Measurements from ENCODE around the gene IFITM10. TPM values are rescaled to one million over a fixed set of nuclear protein-coding genes. Genes with fewer than 3 reads are reported as not detected.

The IFITM10 gene
- total and polyA plus RNA-seq, 2 experiments from 2014 or later = 0.41 to 1.6 TPM

GRCh38 chr11:1779034-1779805 lies 28.8 kb upstream of the IFITM10 start:
- Histone ChIP-seq H3K4me1 (ENCODE audit: insufficient read depth) (no peaks in the 10 kb centered on the region), H3K4me3 (no peak overlapping the region), H3K27ac (no peak overlapping the region), H3K4me2 (ENCODE audit: unreplicated experiment) (no peak overlapping the region), H3K9me3 (ENCODE audit: low read depth) (no peaks in the 10 kb centered on the region), H2AFZ (no peak overlapping the region), H3K36me3 (ENCODE audit: low read depth) (no peaks in the 10 kb centered on the region), H3K9me2 (ENCODE audit: insufficient read depth) (no peaks in the 10 kb centered on the region), H4K20me1 (ENCODE audit: insufficient read depth) (no peaks in the 10 kb centered on the region), H3K79me2 (ENCODE audit: insufficient read depth) (no peaks in the 10 kb centered on the region), H3K9ac (no peak overlapping the region), H3F3A (ENCODE audit: insufficient read depth) (no peaks in the 10 kb centered on the region), H3K27me3 (replicated peaks; ENCODE audit: insufficient read depth) (no peaks in the 10 kb centered on the region)
- 69 to 70% methylated on average over 17 of the region's 17 CpGs for WGBS, 2 experiments (ENCODE audit: low coverage in 1 of 2, low lambda C conversion rate in 2 of 2, missing lambda C conversion rate in 2 of 2)
- in situ Hi-C loops (cut with MboI) = no loop called here
- no peak for DNase-seq
- TF ChIP-seq EZH2 (IDR thresholded peaks at IDR 0.05; ENCODE audit: insufficient read depth, poor library complexity, severe bottlenecking) (no peak), EZH2phosphoT487 (IDR thresholded peaks at IDR 0.05; ENCODE audit: insufficient read depth, low read depth) (no peak)

- H3K79me2 ChIP-seq (ENCODE audit: insufficient read depth) = no peaks in the 10 kb centered on the region
- no peak overlapping the region for H3K4me3 ChIP-seq
- no peaks in the 10 kb centered on the region for H3F3A ChIP-seq (ENCODE audit: insufficient read depth)
- no peaks in the 10 kb centered on the region for H3K9me3 ChIP-seq (ENCODE audit: low read depth)
- TF ChIP-seq EZH2 (IDR thresholded peaks at IDR 0.05; ENCODE audit: insufficient read depth, poor library complexity, severe bottlenecking) (no peak), EZH2phosphoT487 (IDR thresholded peaks at IDR 0.05; ENCODE audit: insufficient read depth, low read depth) (no peak)
- H3K4me2 ChIP-seq (ENCODE audit: unreplicated experiment) = no peak overlapping the region
- no peak overlapping the region for H3K9ac ChIP-seq
- H3K9me2 ChIP-seq (ENCODE audit: insufficient read depth) = no peaks in the 10 kb centered on the region
- in situ Hi-C loops (cut with MboI) = no loop called here
- no peaks in the 10 kb centered on the region for H3K36me3 ChIP-seq (ENCODE audit: low read depth)
- DNase-seq = no peak
- H3K27me3 ChIP-seq (replicated peaks; ENCODE audit: insufficient read depth) = no peaks in the 10 kb centered on the region
- no peaks in the 10 kb centered on the region for H4K20me1 ChIP-seq (ENCODE audit: insufficient read depth)
- H3K27ac ChIP-seq = no peak overlapping the region
- no peaks in the 10 kb centered on the region for H3K4me1 ChIP-seq (ENCODE audit: insufficient read depth)
- 71 to 76% methylated on average over 12 to 13 of the region's 14 CpGs for WGBS, 2 experiments (ENCODE audit: low coverage in 1 of 2, low lambda C conversion rate in 2 of 2, missing lambda C conversion rate in 2 of 2)
- no peak overlapping the region for H2AFZ ChIP-seq
Observed at GRCh38 chr11:1778141-1778911, 27.9 kb upstream of the IFITM10 start.

GRCh38 chr11:1777737-1778136 lies 27.3 kb upstream of the IFITM10 start:
- in situ Hi-C loops (cut with MboI) = no loop called here
- H3K27ac ChIP-seq = no peak overlapping the region
- no peaks in the 10 kb centered on the region for H3K9me3 ChIP-seq (ENCODE audit: low read depth)
- no peak overlapping the region for H3K4me3 ChIP-seq
- no peaks in the 10 kb centered on the region for H3K36me3 ChIP-seq (ENCODE audit: low read depth)
- H3F3A ChIP-seq (ENCODE audit: insufficient read depth) = no peaks in the 10 kb centered on the region
- no peaks in the 10 kb centered on the region for H3K27me3 ChIP-seq (replicated peaks; ENCODE audit: insufficient read depth)
- no peak for DNase-seq
- no peaks in the 10 kb centered on the region for H3K79me2 ChIP-seq (ENCODE audit: insufficient read depth)
- TF ChIP-seq EZH2 (IDR thresholded peaks at IDR 0.05; ENCODE audit: insufficient read depth, poor library complexity, severe bottlenecking) = no peak
- no peak for TF ChIP-seq EZH2phosphoT487 (IDR thresholded peaks at IDR 0.05; ENCODE audit: insufficient read depth, low read depth)
- no peak overlapping the region for H2AFZ ChIP-seq
- no peaks in the 10 kb centered on the region for H4K20me1 ChIP-seq (ENCODE audit: insufficient read depth)
- WGBS, 2 experiments (ENCODE audit: low coverage in 1 of 2, low lambda C conversion rate in 2 of 2, missing lambda C conversion rate in 2 of 2) = 54 to 75% methylated on average over 1 to 2 of the region's 2 CpGs
- no peaks in the 10 kb centered on the region for H3K9me2 ChIP-seq (ENCODE audit: insufficient read depth)
- no peak overlapping the region for H3K4me2 ChIP-seq (ENCODE audit: unreplicated experiment)
- no peak overlapping the region for H3K9ac ChIP-seq
- peaks cover under 1% of the 10 kb centered on the region; the same call in 1 of the 2 replicates for H3K4me1 ChIP-seq (ENCODE audit: insufficient read depth)

- Histone ChIP-seq H2AFZ (no peak overlapping the region), H3K4me2 (ENCODE audit: unreplicated experiment) (no peak overlapping the region), H4K20me1 (ENCODE audit: insufficient read depth) (no peaks in the 10 kb centered on the region), H3K4me1 (ENCODE audit: insufficient read depth) (peaks cover 6% of the 10 kb centered on the region), H3K27me3 (replicated peaks; ENCODE audit: insufficient read depth) (no peaks in the 10 kb centered on the region), H3K9me3 (ENCODE audit: low read depth) (no peaks in the 10 kb centered on the region), H3F3A (ENCODE audit: insufficient read depth) (peaks cover 2% of the 10 kb centered on the region), H3K27ac (no peak overlapping the region), H3K36me3 (ENCODE audit: low read depth) (no peaks in the 10 kb centered on the region), H3K79me2 (ENCODE audit: insufficient read depth) (no peaks in the 10 kb centered on the region), H3K9me2 (ENCODE audit: insufficient read depth) (no peaks in the 10 kb centered on the region), H3K4me3 (no peak overlapping the region), H3K9ac (no peak overlapping the region)
- no peak for DNase-seq
- TF ChIP-seq EZH2phosphoT487 (IDR thresholded peaks at IDR 0.05; ENCODE audit: insufficient read depth, low read depth) (no peak), EZH2 (IDR thresholded peaks at IDR 0.05; ENCODE audit: insufficient read depth, poor library complexity, severe bottlenecking) (no peak)
- WGBS, 2 experiments (ENCODE audit: low coverage in 1 of 2, low lambda C conversion rate in 2 of 2, missing lambda C conversion rate in 2 of 2) = 65 to 70% methylated on average over 5 of the region's 5 CpGs
- in situ Hi-C loops (cut with MboI) = no loop called here
Observed at GRCh38 chr11:1776944-1777715, 26.7 kb upstream of the IFITM10 start.

Measured in GM23248 (cell line).